Brain microvascular endothelial cell (primary cell): ENCODE measurements around the gene LCTL.

ENCODE experiments used
- DNase-seq: peaks from one replicate; pipeline ENCODE4 v3.0.0-alpha.2; 2020
- H3K27ac ChIP-seq: fragments of 250-450 bp; sonication (Bioruptor Pico); 2 replicates; pipeline ENCODE4 v1.5.1; 2020; ENCODE audit warnings: mild to moderate bottlenecking, moderate library complexity
- H3K27me3 ChIP-seq: fragments of 250-450 bp; sonication (Bioruptor Pico); replicated peaks from 2 replicates; pipeline ENCODE4 v1.5.1; 2020; ENCODE audit warnings: mild to moderate bottlenecking
- H3K36me3 ChIP-seq: fragments of 250-450 bp; sonication (Bioruptor Pico); replicated peaks from 2 replicates; pipeline ENCODE4 v1.5.1; 2020; ENCODE audit warnings: mild to moderate bottlenecking
- H3K4me3 ChIP-seq: 2 replicates; pipeline ENCODE4 v1.5.1; 2011; ENCODE audit warnings: low read depth, mild to moderate bottlenecking, control low read depth, low read length, moderate library complexity
- in situ Hi-C: cut with HindIII; loops from 2 replicates; pipeline ENCODE4 v1.10.0; 2017; ENCODE audit warnings: low sequenced_read_pairs, low pct_ligation_motif_present
- TF ChIP-seq, protein P1 (sequence below): IDR thresholded peaks from 2 replicates; pipeline ENCODE4 v1.5.1; 2011; ENCODE audit warnings: low read depth, mild to moderate bottlenecking, moderate library complexity, low read length, control low read depth, inconsistent platforms; ENCODE audit errors: missing control alignments

Gene LCTL

DNA sequence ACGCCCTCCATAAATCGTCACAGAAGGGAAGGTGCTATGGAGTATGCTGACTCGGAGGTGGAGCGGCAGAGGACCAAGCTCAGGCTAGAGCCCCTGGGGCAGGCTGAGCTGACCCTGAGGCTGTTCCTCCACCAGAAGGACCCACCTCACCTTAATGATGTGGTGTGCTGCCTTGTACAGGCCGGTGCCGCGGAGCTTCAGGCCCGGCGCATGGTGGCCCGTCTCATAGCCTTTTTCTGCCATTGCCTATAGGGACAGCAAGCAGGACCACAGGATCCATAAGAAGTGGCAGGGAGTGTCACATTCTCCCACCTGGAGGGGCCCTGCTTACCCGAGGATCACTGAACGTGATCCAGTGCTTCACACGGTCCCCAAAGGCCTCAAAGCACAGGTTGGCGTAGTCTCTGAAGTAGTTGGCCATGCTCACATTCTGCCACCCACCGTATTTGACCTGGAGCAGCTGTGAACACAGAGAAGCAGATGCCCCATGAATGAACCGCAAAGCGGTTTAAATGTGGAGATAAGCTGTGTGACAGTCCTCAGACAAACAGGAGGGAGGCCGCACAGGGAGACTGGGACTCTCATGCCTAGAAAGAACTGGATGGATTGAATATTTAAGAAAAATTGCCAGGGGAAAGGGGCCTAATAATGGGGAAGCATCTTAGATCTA is 4.8 kb downstream of the LCTL start:
- Histone ChIP-seq H3K4me3 (no peak overlapping the region), H3K27ac (no peak overlapping the region), H3K36me3 (no peaks in the 10 kb centered on the region), H3K27me3 (no peaks in the 10 kb centered on the region)
- TF ChIP-seq, protein P1, sequence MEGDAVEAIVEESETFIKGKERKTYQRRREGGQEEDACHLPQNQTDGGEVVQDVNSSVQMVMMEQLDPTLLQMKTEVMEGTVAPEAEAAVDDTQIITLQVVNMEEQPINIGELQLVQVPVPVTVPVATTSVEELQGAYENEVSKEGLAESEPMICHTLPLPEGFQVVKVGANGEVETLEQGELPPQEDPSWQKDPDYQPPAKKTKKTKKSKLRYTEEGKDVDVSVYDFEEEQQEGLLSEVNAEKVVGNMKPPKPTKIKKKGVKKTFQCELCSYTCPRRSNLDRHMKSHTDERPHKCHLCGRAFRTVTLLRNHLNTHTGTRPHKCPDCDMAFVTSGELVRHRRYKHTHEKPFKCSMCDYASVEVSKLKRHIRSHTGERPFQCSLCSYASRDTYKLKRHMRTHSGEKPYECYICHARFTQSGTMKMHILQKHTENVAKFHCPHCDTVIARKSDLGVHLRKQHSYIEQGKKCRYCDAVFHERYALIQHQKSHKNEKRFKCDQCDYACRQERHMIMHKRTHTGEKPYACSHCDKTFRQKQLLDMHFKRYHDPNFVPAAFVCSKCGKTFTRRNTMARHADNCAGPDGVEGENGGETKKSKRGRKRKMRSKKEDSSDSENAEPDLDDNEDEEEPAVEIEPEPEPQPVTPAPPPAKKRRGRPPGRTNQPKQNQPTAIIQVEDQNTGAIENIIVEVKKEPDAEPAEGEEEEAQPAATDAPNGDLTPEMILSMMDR, result no peak
- in situ Hi-C loops, result no loop called here
- DNase-seq, result no peak

DNA sequence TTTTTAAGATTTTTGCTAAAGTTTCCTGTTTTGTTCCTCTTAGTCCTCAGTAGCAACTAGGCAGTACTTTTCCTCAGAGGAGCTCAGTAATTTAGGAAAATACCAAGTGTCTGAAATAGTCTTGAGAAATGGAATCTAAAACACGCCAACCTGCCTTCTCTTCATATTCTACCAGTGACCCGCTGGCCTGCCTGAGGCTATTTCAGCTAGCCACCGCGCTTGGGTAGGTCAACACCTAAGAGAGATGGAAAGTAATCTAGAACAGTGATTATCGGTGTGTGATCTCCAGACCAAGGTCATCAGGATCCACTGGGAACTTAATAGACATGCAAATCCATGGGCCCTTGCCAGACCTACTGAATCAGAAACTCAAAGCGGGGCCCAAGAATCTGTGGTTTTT is 7.5 kb downstream of the LCTL start:
- H3K36me3 ChIP-seq, result no peaks in the 10 kb centered on the region
- H3K4me3 ChIP-seq, result no peak overlapping the region
- H3K27ac ChIP-seq, result no peak overlapping the region
- TF ChIP-seq, protein P1, result no peak
- no peaks in the 10 kb centered on the region for H3K27me3 ChIP-seq
- in situ Hi-C loops, result no loop called here
- DNase-seq, result no peak

DNA sequence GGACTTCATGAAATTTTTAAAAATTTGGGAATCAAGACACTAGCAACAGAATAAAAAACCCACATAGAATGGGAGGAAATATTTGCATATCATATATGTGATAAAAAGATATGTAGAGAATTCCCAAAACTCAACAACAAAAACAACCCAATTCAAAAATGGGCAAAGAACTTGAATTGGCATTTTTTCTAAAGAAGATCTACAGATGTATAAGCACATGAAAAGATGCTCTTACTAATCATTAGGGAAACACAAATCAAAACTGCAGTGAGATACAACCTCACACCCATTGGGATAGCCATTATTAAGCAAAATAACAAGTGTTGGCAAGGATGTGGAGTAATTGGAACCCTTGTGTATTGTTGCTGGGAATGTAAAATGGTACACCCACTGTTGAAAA is 10.1 kb downstream of the LCTL start:
- TF ChIP-seq, protein P1, result no peak
- no peak for DNase-seq
- Histone ChIP-seq H3K27me3 (no peaks in the 10 kb centered on the region), H3K4me3 (no peak overlapping the region), H3K36me3 (no peaks in the 10 kb centered on the region), H3K27ac (no peak overlapping the region)
- in situ Hi-C loops, result no loop called here

DNA sequence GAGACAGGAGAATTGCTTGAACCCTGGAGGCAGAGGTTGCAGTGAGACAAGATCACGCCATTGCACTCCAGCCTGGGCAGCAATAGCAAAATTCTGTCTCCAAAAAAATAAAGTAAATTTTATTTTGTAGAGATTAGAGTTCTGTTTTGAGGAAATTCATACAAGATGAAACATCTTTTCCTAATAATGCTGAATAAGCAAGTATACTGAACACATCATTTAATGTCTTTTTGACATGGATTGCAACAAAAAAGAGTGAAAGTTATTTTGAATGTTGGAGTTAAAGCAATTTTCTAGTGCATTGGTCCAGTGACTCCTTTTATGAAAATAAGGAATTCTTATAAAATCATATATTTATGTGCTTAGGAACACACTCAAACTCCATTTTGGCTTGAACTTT is 20.5 kb downstream of the LCTL start:
- Histone ChIP-seq H3K36me3 (peaks cover 5% of the 10 kb centered on the region), H3K4me3 (no peak overlapping the region), H3K27ac (no peak overlapping the region), H3K27me3 (no peaks in the 10 kb centered on the region)
- in situ Hi-C loops, result no loop called here
- TF ChIP-seq, protein P1, result no peak
- no peak for DNase-seq

GRCh38 chr15:66542896-66543295 is 22.9 kb downstream of the LCTL start:
- in situ Hi-C loops, result no loop called here
- TF ChIP-seq, protein P1, result no peak
- peaks cover 14% of the 10 kb centered on the region for H3K36me3 ChIP-seq

DNA sequence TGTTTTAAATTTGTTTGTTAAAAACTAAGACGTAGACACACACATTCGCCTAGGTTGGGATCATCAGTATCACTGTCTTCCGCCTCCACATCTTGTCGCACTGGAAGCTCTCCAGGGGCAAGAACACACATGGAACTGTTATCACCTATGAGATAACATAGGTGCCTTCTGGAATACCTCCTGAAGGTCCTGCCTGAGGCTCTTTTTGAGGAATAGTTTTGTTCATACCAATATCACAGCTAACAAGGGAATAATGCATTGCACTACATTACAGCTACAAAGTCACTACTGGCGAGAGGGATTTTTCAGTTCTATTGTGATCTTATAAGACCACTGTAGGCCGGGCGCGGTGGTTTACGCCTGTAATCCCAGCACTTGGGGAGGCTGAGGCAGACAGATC is 30.7 kb downstream of the LCTL start:
- TF ChIP-seq, protein P1, result no peak
- Histone ChIP-seq H3K27me3 (no peaks in the 10 kb centered on the region), H3K4me3 (no peak overlapping the region), H3K36me3 (peaks cover 12% of the 10 kb centered on the region), H3K27ac (no peak overlapping the region)
- DNase-seq, result no peak
- in situ Hi-C loops, result no loop called here

More at GRCh38 chr15:66542896-66543295, 22.9 kb downstream of the LCTL start:
- Histone ChIP-seq H3K27ac (no peak overlapping the region), H3K27me3 (no peaks in the 10 kb centered on the region), H3K4me3 (no peak overlapping the region)
- DNase-seq, result no peak
